ENCODE data around the gene MARF1.

The MARF1 gene

GRCh38 chr16:15620611-15621195, 22.3 kb downstream of the MARF1 start:
- H3K4me3 ChIP-seq (ENCODE audit: low read length) = no peak overlapping the region
- TF ChIP-seq CTCF (conservative IDR thresholded peaks at IDR 0.05; ENCODE audit: low read length) = no peak
- no peak for DNase-seq (ENCODE audit: low read depth)

GRCh38 chr16:15618392-15618791, 24.6 kb downstream of the MARF1 start:
- peak; percentile 78 for DNase-seq (ENCODE audit: low read depth)
- no peak overlapping the region for H3K4me3 ChIP-seq (ENCODE audit: low read length)
- no peak for TF ChIP-seq CTCF (conservative IDR thresholded peaks at IDR 0.05; ENCODE audit: low read length)

- H3K4me3 ChIP-seq (ENCODE audit: low read length) = no peak overlapping the region
- TF ChIP-seq CTCF (conservative IDR thresholded peaks at IDR 0.05; ENCODE audit: low read length) = no peak
- DNase-seq (ENCODE audit: low read depth) = no peak
These were observed 25.1 kb downstream of the MARF1 start for GRCh38 chr16:15617901-15618300.

- no peak overlapping the region for H3K4me3 ChIP-seq (ENCODE audit: low read length)
- no peak for TF ChIP-seq CTCF (conservative IDR thresholded peaks at IDR 0.05; ENCODE audit: low read length)
These were observed 26.3 kb downstream of the MARF1 start for GRCh38 chr16:15616475-15617165.

GRCh38 chr16:15616012-15616411, 26.9 kb downstream of the MARF1 start:
- DNase-seq (ENCODE audit: low read depth) = no peak
- no peak for TF ChIP-seq CTCF (conservative IDR thresholded peaks at IDR 0.05; ENCODE audit: low read length)
- no peak overlapping the region for H3K4me3 ChIP-seq (ENCODE audit: low read length)

More at GRCh38 chr16:15616475-15617165, 26.3 kb downstream of the MARF1 start:
- DNase-seq (ENCODE audit: low read depth) = no peak

- DNase-seq (ENCODE audit: low read depth) = no peak
- no peak for TF ChIP-seq CTCF (conservative IDR thresholded peaks at IDR 0.05; ENCODE audit: low read length)
- H3K4me3 ChIP-seq (ENCODE audit: low read length) = no peak overlapping the region
These were observed 29.3 kb downstream of the MARF1 start for GRCh38 chr16:15613676-15614075.

GRCh38 chr16:15611610-15612009, 31.3 kb downstream of the MARF1 start:
- peak; percentile 25 for DNase-seq (ENCODE audit: low read depth)
- no peak overlapping the region for H3K4me3 ChIP-seq (ENCODE audit: low read length)
- no peak for TF ChIP-seq CTCF (conservative IDR thresholded peaks at IDR 0.05; ENCODE audit: low read length)
